ENCODE data around the gene HOOK2. TPM values are rescaled to one million over a fixed set of nuclear protein-coding genes. Genes with fewer than 3 reads are reported as not detected.
A peak's percentile ranks its signal among the peaks of the same experiment; 100 is the strongest.

The HOOK2 gene
- total and polyA plus RNA-seq, 4 donors: 16.4 to 65.2 (median 32.6) TPM

DNA sequence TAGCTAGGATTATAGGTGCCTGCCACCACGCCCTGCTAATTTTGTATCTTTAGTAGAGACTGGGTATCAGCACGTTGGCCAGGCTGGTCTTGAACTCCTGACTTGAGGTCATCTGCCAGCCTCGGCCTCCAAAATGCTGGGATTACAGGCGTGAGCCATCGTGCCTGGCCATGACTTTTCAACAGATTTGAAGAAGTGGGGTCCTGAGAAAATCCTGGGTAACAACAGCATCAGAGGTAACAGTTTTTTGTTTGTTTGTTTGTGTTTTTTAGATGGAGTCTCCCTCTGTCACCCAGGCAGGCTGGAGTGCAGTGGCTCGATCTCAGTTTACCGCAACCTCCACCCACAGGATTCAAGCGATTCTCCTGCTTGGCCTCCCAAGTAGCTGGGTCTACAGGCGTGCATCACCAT, 19.6 kb upstream of the HOOK2 start:
- Histone ChIP-seq H3K27ac (ENCODE audit: low read depth, low read length) (no peak overlapping the region), H3K27me3 (ENCODE audit: control insufficient read depth, insufficient read depth, low read length) (peaks cover 5% of the 10 kb centered on the region), H3K4me3 (ENCODE audit: low read depth, low read length) (no peak overlapping the region), H3K9me3 (ENCODE audit: control insufficient read depth, insufficient read depth, low read length) (no peaks in the 10 kb centered on the region), H3K4me1 (ENCODE audit: control insufficient read depth, insufficient read depth, low read length) (peaks cover 53% of the 10 kb centered on the region), H3K36me3 (ENCODE audit: control insufficient read depth, insufficient read depth, low read length) (peaks cover 32% of the 10 kb centered on the region)
- WGBS (ENCODE audit: insufficient coverage): 93% methylated on average over 5 of the region's 9 CpGs
- no peak for DNase-seq (ENCODE audit: low read depth in 4 of 6, low spot score in 6 of 6)

DNA sequence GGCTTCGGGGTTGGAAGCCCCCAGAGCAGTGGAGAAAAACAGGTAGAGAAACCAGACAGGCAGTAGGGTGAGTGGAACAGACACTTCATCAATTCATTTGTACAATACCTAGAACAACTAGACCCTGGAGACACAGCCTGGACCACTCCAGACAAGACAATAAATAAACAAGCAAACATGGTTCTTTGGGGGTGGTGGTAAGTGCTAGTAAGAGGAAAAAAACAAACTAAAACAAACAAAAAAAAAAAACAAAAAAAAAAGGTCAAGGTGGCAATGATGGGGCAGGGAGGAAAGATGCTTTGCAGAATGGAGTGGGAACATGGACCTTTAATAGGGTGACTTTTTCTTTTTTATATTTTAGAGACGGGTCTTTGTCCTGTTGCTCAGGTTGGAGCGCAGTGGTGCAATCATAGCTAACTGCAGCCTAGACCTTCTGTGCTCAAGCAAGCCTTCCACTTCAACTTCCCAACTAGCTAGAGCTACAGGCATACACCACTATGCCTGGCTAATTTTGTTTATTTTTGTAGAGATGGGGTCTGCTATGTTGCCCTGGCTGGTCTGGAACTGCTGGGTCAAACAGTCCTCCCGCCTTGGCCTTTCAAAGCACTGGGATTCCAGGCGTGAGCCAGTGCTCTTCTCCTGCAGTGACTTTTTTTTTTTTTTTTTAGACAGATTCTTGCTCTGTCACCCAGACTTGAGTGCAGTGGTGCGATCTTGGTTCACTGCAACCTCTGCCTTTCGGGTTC, 19.0 kb upstream of the HOOK2 start:
- peaks cover 5% of the 10 kb centered on the region for H3K27me3 ChIP-seq (ENCODE audit: control insufficient read depth, insufficient read depth, low read length)
- 85% methylated on average over 4 of the region's 7 CpGs for WGBS (ENCODE audit: insufficient coverage)
- no peaks in the 10 kb centered on the region for H3K9me3 ChIP-seq (ENCODE audit: control insufficient read depth, insufficient read depth, low read length)
- peak overlapping the region; percentile 61 for H3K4me3 ChIP-seq (ENCODE audit: low read depth, low read length)
- peaks cover 48% of the 10 kb centered on the region for H3K4me1 ChIP-seq (ENCODE audit: control insufficient read depth, insufficient read depth, low read length)
- H3K27ac ChIP-seq (ENCODE audit: low read depth, low read length): peak overlapping the region; percentile 95
- no peak for DNase-seq (ENCODE audit: low read depth in 4 of 6, low spot score in 6 of 6)
- peaks cover 26% of the 10 kb centered on the region for H3K36me3 ChIP-seq (ENCODE audit: control insufficient read depth, insufficient read depth, low read length)

GRCh38 chr19:12793290-12794195, 18.2 kb upstream of the HOOK2 start:
- peak overlapping the region; percentile 61 for H3K4me3 ChIP-seq (ENCODE audit: low read depth, low read length)
- H3K36me3 ChIP-seq (ENCODE audit: control insufficient read depth, insufficient read depth, low read length): peaks cover 18% of the 10 kb centered on the region
- peak overlapping the region; percentile 95 for H3K27ac ChIP-seq (ENCODE audit: low read depth, low read length)
- peaks cover 56% of the 10 kb centered on the region for H3K4me1 ChIP-seq (ENCODE audit: control insufficient read depth, insufficient read depth, low read length)
- DNase-seq (ENCODE audit: low read depth in 4 of 6, low spot score in 6 of 6): peak in 4 of 6 donors; percentile 86 to 98 (median 94)
- WGBS (ENCODE audit: insufficient coverage): under 1% methylated on average over 73 of the region's 81 CpGs
- H3K9me3 ChIP-seq (ENCODE audit: control insufficient read depth, insufficient read depth, low read length): no peaks in the 10 kb centered on the region
- H3K27me3 ChIP-seq (ENCODE audit: control insufficient read depth, insufficient read depth, low read length): peaks cover 5% of the 10 kb centered on the region

GRCh38 chr19:12792853-12793289, 17.5 kb upstream of the HOOK2 start:
- peaks cover 11% of the 10 kb centered on the region for H3K36me3 ChIP-seq (ENCODE audit: control insufficient read depth, insufficient read depth, low read length)
- H3K4me1 ChIP-seq (ENCODE audit: control insufficient read depth, insufficient read depth, low read length): peaks cover 61% of the 10 kb centered on the region
- H3K27me3 ChIP-seq (ENCODE audit: control insufficient read depth, insufficient read depth, low read length): peaks cover 5% of the 10 kb centered on the region
- DNase-seq (ENCODE audit: low read depth in 4 of 6, low spot score in 6 of 6): no peak
- H3K9me3 ChIP-seq (ENCODE audit: control insufficient read depth, insufficient read depth, low read length): no peaks in the 10 kb centered on the region
- H3K4me3 ChIP-seq (ENCODE audit: low read depth, low read length): peak overlapping the region; percentile 61
- peak overlapping the region; percentile 95 for H3K27ac ChIP-seq (ENCODE audit: low read depth, low read length)
- WGBS (ENCODE audit: insufficient coverage): under 1% methylated on average over 11 of the region's 22 CpGs

DNA sequence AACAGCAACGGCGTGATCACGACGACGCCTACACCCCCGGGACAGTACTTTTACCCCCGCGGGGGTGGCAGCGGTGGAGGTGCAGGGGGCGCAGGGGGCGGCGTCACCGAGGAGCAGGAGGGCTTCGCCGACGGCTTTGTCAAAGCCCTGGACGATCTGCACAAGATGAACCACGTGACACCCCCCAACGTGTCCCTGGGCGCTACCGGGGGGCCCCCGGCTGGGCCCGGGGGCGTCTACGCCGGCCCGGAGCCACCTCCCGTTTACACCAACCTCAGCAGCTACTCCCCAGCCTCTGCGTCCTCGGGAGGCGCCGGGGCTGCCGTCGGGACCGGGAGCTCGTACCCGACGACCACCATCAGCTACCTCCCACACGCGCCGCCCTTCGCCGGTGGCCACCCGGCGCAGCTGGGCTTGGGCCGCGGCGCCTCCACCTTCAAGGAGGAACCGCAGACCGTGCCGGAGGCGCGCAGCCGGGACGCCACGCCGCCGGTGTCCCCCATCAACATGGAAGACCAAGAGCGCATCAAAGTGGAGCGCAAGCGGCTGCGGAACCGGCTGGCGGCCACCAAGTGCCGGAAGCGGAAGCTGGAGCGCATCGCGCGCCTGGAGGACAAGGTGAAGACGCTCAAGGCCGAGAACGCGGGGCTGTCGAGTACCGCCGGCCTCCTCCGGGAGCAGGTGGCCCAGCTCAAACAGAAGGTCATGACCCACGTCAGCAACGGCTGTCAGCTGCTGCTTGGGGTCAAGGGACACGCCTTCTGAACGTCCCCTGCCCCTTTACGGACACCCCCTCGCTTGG, 16.9 kb upstream of the HOOK2 start:
- Histone ChIP-seq H3K4me3 (ENCODE audit: low read depth, low read length) (peak overlapping the region; percentile 61), H3K4me1 (ENCODE audit: control insufficient read depth, insufficient read depth, low read length) (peaks cover 61% of the 10 kb centered on the region), H3K27ac (ENCODE audit: low read depth, low read length) (peak overlapping the region; percentile 95), H3K27me3 (ENCODE audit: control insufficient read depth, insufficient read depth, low read length) (peaks cover 5% of the 10 kb centered on the region), H3K9me3 (ENCODE audit: control insufficient read depth, insufficient read depth, low read length) (no peaks in the 10 kb centered on the region), H3K36me3 (ENCODE audit: control insufficient read depth, insufficient read depth, low read length) (peaks cover 5% of the 10 kb centered on the region)
- under 1% methylated on average over 84 of the region's 84 CpGs for WGBS (ENCODE audit: insufficient coverage)
- DNase-seq (ENCODE audit: low read depth in 4 of 6, low spot score in 6 of 6): peak in 2 of 6 donors; percentile 54 to 65

GRCh38 chr19:12791345-12792050, 16.1 kb upstream of the HOOK2 start, which contains the start of gene JUNB:
TSS of gene JUNB (plus strand) at chr19:12791486. CDS start at chr19:12791772, 286 bp downstream.
- Histone ChIP-seq H3K27ac (ENCODE audit: low read depth, low read length) (peak within 1 kb of the TSS; percentile 95), H3K4me3 (ENCODE audit: low read depth, low read length) (peak within 1 kb of the TSS; percentile 61), H3K36me3 (ENCODE audit: control insufficient read depth, insufficient read depth, low read length) (no peaks in the 10 kb centered on the region), H3K9me3 (ENCODE audit: control insufficient read depth, insufficient read depth, low read length) (no peaks in the 10 kb centered on the region), H3K4me1 (ENCODE audit: control insufficient read depth, insufficient read depth, low read length) (peaks cover 62% of the 10 kb centered on the region), H3K27me3 (ENCODE audit: control insufficient read depth, insufficient read depth, low read length) (peaks cover 5% of the 10 kb centered on the region)
- peak in 3 of 6 donors; percentile 78 to 96 (median 95) for DNase-seq (ENCODE audit: low read depth in 4 of 6, low spot score in 6 of 6)
- under 1% methylated on average over 73 of the region's 73 CpGs for WGBS (ENCODE audit: insufficient coverage)

DNA sequence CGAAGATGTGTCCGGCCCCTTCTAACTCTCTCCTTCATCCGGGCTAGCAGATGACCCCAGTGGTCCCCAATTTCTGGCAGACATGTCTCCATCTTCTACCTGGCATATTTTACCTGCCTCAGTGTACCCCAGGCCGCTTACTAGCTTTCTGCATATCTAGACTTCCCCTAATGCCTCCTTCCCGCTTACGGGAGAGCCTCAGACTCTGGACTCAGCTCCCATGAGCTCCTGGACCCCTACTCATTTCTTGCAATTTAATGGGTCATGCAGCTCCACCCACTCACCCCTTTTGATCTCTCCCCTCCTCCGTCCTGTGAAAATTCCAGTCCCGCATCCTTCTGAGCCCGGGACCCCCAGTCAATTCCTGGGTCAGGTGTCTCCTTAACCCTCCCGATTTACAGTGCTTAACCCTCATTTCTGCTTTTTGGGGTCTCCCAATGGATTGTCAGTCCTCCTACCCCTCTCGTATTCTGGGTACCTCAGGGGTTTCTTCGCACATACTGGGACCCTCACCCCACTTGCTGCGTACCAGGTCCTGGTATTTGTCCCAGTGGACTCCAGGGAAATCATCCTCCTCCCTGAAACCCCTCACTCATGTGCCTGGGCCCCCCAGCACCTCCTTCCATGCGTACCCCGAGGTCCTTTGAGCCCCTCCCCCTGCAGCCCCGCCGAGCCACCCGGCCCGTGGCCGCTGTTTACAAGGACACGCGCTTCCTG, 15.4 kb upstream of the HOOK2 start:
- H3K4me1 ChIP-seq (ENCODE audit: control insufficient read depth, insufficient read depth, low read length): peaks cover 62% of the 10 kb centered on the region
- no peak for DNase-seq (ENCODE audit: low read depth in 4 of 6, low spot score in 6 of 6)
- 1% methylated on average over 22 of the region's 22 CpGs for WGBS (ENCODE audit: insufficient coverage)

GRCh38 chr19:12789904-12790619, 14.7 kb upstream of the HOOK2 start:
- DNase-seq (ENCODE audit: low read depth in 4 of 6, low spot score in 6 of 6): peak in 3 of 6 donors; percentile 81 to 96 (median 96)
- H3K27ac ChIP-seq (ENCODE audit: low read depth, low read length): peak overlapping the region; percentile 95
- peaks cover 67% of the 10 kb centered on the region for H3K4me1 ChIP-seq (ENCODE audit: control insufficient read depth, insufficient read depth, low read length)
- peak overlapping the region; percentile 61 for H3K4me3 ChIP-seq (ENCODE audit: low read depth, low read length)
- under 1% methylated on average over 56 of the region's 56 CpGs for WGBS (ENCODE audit: insufficient coverage)
- peaks cover 5% of the 10 kb centered on the region for H3K27me3 ChIP-seq (ENCODE audit: control insufficient read depth, insufficient read depth, low read length)
- H3K9me3 ChIP-seq (ENCODE audit: control insufficient read depth, insufficient read depth, low read length): no peaks in the 10 kb centered on the region
- no peaks in the 10 kb centered on the region for H3K36me3 ChIP-seq (ENCODE audit: control insufficient read depth, insufficient read depth, low read length)

More for the DNA sequence above, 15.4 kb upstream of the HOOK2 start:
- H3K27me3 ChIP-seq (ENCODE audit: control insufficient read depth, insufficient read depth, low read length): peaks cover 5% of the 10 kb centered on the region
- no peaks in the 10 kb centered on the region for H3K36me3 ChIP-seq (ENCODE audit: control insufficient read depth, insufficient read depth, low read length)
- peak overlapping the region; percentile 61 for H3K4me3 ChIP-seq (ENCODE audit: low read depth, low read length)
- H3K27ac ChIP-seq (ENCODE audit: low read depth, low read length): peak overlapping the region; percentile 95
- H3K9me3 ChIP-seq (ENCODE audit: control insufficient read depth, insufficient read depth, low read length): no peaks in the 10 kb centered on the region

All from spinal cord (tissue), 10 donors.